Muscle of leg (tissue), 11 donors: ENCODE data around the gene ZNF70. TPM values are rescaled to one million over a fixed set of nuclear protein-coding genes. Genes with fewer than 3 reads are reported as not detected.

ENCODE experiments used
- DNase-seq: peaks from one replicate; pipeline ENCODE4 v3.0.0; 2013
- H3K27ac ChIP-seq: one replicate; pipeline ENCODE4 v1.5.1; 2013; ENCODE audit warnings: mild to moderate bottlenecking, low read length, control low read depth
- H3K27me3 ChIP-seq: one replicate; pipeline ENCODE4 v1.6.1; 2013; ENCODE audit warnings: low read length; ENCODE audit not compliant: control insufficient read depth, insufficient read depth
- H3K36me3 ChIP-seq: one replicate; pipeline ENCODE4 v1.6.1; 2013; ENCODE audit warnings: low read length; ENCODE audit not compliant: control insufficient read depth, insufficient read depth
- H3K4me1 ChIP-seq: one replicate; pipeline ENCODE4 v1.6.1; 2013; ENCODE audit warnings: low read length; ENCODE audit not compliant: control insufficient read depth, insufficient read depth
- H3K4me3 ChIP-seq: one replicate; pipeline ENCODE4 v1.5.1; 2013; ENCODE audit warnings: low read length, control low read depth
- H3K9me3 ChIP-seq: replicated peaks from 2 replicates; pipeline ENCODE4 v1.6.1; 2013; ENCODE audit warnings: low read depth, low read length; ENCODE audit not compliant: control insufficient read depth
- WGBS: methylation state at CpG from one replicate; pipeline ENCODE4 v1.1.5; 2013; ENCODE audit warnings: missing lambda C conversion rate; ENCODE audit not compliant: insufficient coverage; 5-methylcytosine and 5-hydroxymethylcytosine counted together
- polyA plus RNA-seq, 8 donors: library from polyadenylated mRNA; unstranded; fragments of 120-200 nt; gene quantifications; one replicate each; pipeline versions ENCODE4 v1.2.1 to v1.2.3, GENCODE V29; 2013; ENCODE audit warnings: inconsistent platforms in 1 of 8, low replicate concordance in 1 of 8; ENCODE audit not compliant: insufficient read length in 8 of 8, insufficient read depth in 1 of 8
- total RNA-seq: library from RNA; stranded (reverse); fragments of 120-200 nt; gene quantifications from one replicate; pipeline ENCODE4 v1.2.4, GENCODE V29; 2013

ZNF70 gene
- total and polyA plus RNA-seq, 9 donors, result 3.9 to 6.9 (median 5.1) TPM

DNA sequence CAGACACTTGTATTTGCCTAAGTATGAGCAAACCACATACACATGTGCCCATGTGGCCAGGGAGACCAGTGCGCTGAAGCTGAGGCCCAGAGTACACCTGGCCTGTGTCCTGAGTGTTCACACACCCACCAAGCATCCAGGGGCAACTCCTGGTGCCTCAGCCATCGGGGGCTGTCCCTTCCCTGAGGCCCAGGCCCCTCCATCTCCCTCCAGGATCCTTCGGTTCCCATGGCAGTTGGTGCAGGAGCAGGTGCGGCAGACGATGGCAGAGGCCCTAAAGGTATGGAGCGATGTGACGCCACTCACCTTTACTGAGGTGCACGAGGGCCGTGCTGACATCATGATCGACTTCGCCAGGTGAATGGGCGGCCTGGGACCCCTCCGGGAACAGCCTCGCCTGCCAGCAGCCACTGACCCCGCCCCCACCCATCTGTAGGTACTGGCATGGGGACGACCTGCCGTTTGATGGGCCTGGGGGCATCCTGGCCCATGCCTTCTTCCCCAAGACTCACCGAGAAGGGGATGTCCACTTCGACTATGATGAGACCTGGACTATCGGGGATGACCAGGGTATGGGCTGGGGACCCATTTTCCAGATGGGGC lies 29.3 kb upstream of the ZNF70 start:
- peaks cover 7% of the 10 kb centered on the region for H3K36me3 ChIP-seq
- H3K9me3 ChIP-seq, result no peaks in the 10 kb centered on the region
- WGBS, result 88% methylated on average over 19 of the region's 20 CpGs
- H3K27me3 ChIP-seq, result no peaks in the 10 kb centered on the region
- DNase-seq, result no peak
- peaks cover 34% of the 10 kb centered on the region for H3K4me1 ChIP-seq
- H3K27ac ChIP-seq, result no peak overlapping the region
- no peak overlapping the region for H3K4me3 ChIP-seq

DNA sequence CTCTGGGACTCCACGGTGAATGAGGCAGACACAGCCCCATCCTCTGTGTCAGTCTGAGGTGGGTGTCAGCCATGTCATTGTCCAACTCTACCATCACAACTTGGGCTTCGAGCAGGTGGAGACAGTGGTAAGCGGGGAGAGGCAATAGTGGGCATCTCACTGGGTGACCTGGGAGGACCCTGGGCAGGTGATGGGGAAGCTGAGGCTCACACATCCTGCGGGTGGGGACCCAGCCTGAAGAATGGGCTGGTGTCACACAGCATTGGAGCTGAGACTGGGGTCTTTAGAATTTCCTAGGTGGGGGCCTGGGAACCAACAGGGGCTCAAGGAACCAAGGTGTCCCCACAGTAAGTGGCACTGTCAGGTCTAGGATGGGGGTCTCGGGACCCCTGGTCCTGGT lies 28.8 kb upstream of the ZNF70 start:
- Histone ChIP-seq H3K36me3 (peaks cover 7% of the 10 kb centered on the region), H3K27ac (no peak overlapping the region), H3K9me3 (no peaks in the 10 kb centered on the region), H3K4me3 (no peak overlapping the region), H3K4me1 (peaks cover 39% of the 10 kb centered on the region), H3K27me3 (no peaks in the 10 kb centered on the region)
- no peak for DNase-seq
- 95% methylated on average over 5 of the region's 5 CpGs for WGBS

DNA sequence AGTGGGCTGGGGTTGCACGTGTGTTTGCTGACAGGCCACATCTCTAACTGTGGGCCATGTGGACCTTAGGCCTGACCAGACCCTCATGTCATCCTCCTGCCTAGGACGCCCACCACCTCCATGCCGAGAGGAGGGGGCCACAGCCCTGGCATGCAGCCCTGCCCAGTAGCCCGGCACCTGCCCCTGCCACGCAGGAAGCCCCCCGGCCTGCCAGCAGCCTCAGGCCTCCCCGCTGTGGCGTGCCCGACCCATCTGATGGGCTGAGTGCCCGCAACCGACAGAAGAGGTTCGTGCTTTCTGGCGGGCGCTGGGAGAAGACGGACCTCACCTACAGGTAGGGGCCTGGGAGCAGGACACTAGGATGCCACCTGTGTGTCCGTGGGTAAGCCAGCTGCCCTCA lies 28.2 kb upstream of the ZNF70 start:
- no peaks in the 10 kb centered on the region for H3K27me3 ChIP-seq

DNA sequence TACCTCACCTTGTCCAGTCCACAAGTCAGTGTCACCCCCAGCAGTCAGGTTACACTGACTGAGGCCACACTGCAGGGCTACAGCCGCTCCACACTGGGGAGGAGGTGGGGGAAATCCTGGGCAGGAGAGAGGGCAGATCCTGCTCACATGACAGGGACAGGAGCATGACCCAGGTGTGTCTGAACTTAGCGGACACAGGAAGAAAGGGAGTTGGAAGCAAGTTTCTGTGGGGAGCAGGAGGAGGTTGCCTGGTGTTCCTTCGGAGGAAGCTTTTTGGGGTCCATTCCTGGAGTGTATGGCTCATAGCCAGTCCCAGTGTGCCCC lies 27.6 kb upstream of the ZNF70 start:
- no peak for DNase-seq
- no peak overlapping the region for H3K27ac ChIP-seq
- H3K27me3 ChIP-seq, result no peaks in the 10 kb centered on the region
- 74% methylated on average over 2 of the region's 3 CpGs for WGBS
- H3K9me3 ChIP-seq, result no peaks in the 10 kb centered on the region
- peaks cover 50% of the 10 kb centered on the region for H3K4me1 ChIP-seq
- H3K36me3 ChIP-seq, result peaks cover 6% of the 10 kb centered on the region
- H3K4me3 ChIP-seq, result no peak overlapping the region

More for the DNA sequence above, 28.2 kb upstream of the ZNF70 start:
- Histone ChIP-seq H3K4me3 (no peak overlapping the region), H3K9me3 (no peaks in the 10 kb centered on the region), H3K4me1 (peaks cover 45% of the 10 kb centered on the region), H3K27ac (no peak overlapping the region), H3K36me3 (peaks cover 7% of the 10 kb centered on the region)
- DNase-seq, result no peak
- WGBS, result 85% methylated on average over 16 of the region's 16 CpGs

DNA sequence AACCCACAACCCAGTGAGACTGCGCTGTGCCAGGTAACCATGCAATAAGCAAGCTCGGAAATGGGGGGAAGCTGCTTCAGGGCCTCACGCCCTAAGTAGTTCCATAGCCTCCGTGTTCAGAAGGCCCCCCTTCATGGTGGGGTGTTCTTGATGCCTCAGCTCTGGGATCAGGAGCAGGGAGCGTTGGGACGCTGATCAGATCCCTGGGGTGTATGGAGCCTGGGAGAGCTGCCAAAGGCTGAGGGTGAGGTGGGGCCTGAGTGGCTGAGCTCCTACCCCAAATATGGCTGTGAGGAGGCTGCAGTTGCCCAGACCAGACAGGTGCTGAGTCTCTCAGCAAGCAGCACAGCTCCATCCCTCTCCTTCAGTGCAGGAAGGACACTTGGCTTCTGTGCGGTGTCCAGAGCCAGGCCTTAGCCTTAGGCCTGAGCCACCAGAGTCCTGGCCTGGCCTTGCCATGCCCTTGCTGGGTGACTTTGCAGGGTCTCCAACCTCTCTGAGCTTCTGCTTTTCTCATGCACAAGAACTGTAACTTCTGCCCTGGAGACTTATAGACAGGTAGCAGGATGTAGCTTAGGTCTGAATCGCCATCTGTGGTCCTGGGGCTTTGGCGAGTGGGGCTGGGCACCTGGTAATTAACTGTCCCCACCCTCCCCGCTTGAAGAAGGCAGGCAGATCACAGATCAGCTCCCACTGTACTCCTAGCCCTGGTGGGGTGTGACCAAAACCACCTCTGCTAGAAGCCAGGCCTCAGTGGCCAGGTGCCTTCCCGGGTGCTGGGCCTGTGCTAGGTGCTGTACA lies 27.1 kb upstream of the ZNF70 start:
- H3K27me3 ChIP-seq, result peaks cover 3% of the 10 kb centered on the region
- DNase-seq, result no peak
- H3K9me3 ChIP-seq, result no peaks in the 10 kb centered on the region
- H3K4me3 ChIP-seq, result no peak overlapping the region
- no peak overlapping the region for H3K27ac ChIP-seq
- H3K4me1 ChIP-seq, result peaks cover 56% of the 10 kb centered on the region
- WGBS, result 84% methylated on average over 7 of the region's 11 CpGs
- peaks cover 2% of the 10 kb centered on the region for H3K36me3 ChIP-seq

DNA sequence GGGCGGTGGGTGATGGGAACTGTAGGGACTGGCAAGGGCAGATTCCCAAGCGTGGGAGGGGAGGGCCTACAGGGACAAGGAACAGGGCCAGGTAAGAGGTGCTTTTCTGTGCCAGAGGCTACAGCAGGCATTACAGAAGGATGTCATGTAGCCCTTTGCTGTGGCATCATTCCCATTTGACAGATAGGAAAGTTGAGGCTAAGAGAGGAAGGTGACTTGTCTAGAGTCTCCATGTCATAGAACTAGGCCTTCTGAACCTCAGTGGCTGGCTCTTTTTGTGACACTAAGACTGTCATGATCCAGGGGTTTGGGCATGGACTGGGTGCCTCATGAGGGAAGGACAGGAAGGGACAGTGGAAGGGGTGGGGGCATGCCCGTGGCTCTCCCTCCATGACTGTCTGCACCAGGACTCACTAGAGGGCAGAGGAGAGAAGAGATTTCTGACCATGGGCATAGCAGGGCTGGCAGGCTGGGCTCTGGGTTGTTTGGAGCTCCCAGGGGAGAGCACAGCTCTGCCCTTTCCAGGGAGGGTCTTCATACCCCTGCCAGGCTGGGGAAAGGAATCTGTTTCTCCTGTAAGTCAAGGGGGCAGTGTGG lies 25.0 kb upstream of the ZNF70 start:
- H3K27me3 ChIP-seq, result peaks cover 6% of the 10 kb centered on the region
- no peak for DNase-seq
- no peaks in the 10 kb centered on the region for H3K36me3 ChIP-seq
- H3K4me1 ChIP-seq, result peaks cover 49% of the 10 kb centered on the region
- H3K4me3 ChIP-seq, result no peak overlapping the region
- H3K27ac ChIP-seq, result no peak overlapping the region
- no peaks in the 10 kb centered on the region for H3K9me3 ChIP-seq
- 90% methylated on average over 2 of the region's 3 CpGs for WGBS

DNA sequence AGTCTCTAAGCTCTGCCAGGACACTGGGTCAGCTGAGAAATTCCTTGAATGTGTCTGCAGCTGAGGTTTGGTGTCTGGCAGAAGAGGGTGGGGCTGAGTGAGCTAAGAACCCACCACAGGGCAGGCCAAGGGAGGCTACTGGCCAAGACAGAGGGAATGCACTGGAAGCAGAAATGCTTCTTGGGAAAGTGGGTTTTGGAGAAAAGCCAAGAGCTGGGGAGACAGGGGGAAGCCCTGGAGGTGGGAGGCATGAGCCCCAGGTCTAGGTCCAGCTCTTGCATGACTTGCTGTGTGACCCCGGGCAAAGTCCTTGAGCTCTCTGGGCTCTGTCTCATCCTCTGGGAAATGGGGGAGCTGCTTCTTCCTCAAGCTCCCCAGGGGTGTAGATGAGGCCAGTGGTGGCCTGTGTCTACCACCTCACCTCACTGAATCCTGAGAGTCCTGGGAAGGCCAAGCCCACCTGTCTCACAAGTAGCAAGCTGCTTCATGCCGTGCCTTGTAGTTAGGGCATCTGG lies 24.1 kb upstream of the ZNF70 start:
- Histone ChIP-seq H3K9me3 (no peaks in the 10 kb centered on the region), H3K36me3 (no peaks in the 10 kb centered on the region), H3K4me3 (no peak overlapping the region), H3K4me1 (peaks cover 43% of the 10 kb centered on the region), H3K27ac (no peak overlapping the region), H3K27me3 (peaks cover 6% of the 10 kb centered on the region)
- DNase-seq, result peak; percentile 41
- WGBS, result no CpG with 5 or more reads among the region's 2 CpGs

DNA sequence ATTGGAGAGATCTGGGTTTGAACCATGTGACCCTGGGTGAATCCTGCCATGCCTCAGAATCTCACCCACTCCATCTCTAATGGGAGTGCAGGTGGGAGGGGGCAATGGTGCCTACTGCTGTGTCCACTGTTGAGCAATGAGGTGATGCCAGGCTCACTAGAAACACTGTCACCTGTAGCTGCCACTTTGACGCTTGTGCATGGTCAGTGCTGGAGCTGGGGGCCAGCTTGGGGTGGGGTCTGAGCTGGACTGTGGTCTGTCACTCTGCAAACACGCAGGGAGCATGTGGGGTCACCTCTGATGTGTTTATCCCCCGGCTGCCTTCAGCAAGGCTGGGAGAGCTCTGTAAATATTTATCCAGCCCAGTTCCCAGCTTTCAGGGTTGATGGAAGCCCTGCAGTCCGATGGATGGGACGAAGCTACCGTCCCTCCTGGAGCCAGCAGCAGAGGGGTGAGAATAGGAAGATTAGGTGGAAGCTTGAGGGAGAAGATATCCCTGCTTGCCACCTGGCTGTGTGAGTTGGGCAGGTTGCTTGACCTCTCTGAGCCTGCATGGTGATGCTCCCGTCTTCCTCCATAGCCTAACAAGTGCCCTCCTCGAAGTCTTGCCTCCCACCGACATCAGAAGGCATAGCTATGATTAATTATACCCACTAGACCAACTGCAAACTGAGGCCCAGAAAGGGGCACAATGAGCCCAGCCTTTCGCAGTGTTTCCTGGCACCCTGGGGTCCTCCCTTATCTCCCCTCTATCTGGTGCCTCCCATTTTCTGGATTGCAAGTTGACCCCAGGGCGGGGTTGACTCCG lies 23.4 kb upstream of the ZNF70 start:
- H3K4me3 ChIP-seq, result no peak overlapping the region

DNA sequence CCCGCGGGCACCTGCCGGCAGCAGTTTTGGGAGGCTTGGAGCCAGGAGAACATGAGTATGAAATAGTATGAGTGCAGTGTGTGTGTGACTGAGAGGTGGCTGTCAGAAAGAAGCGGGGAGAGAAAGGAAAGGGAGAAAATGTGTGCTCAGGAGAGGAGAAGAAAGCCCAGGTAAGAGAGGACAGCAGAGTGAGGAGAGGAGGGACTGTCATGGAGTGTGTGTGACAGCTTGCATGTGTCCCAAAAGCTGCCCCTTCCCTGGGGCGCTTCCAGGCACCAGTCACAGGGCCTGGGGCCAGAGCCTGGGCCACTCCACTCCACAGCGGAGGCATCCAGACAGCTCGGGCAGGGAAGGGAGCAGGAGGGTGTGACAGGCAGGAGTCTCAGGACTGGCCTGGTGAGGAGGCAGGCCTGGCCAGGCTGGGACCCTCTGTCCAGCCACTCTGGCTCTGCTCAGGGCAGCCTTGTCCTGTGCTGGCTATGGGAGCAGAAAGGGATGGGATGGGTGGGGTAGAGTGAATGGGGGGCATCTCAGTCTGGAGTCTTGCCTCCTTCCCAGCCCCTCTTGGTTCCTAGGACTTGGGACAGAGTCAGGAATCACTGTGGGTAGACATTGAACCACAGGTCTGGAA lies 22.7 kb upstream of the ZNF70 start:
- Histone ChIP-seq H3K27me3 (peaks cover 6% of the 10 kb centered on the region), H3K9me3 (no peaks in the 10 kb centered on the region), H3K36me3 (no peaks in the 10 kb centered on the region), H3K4me3 (peak overlapping the region; percentile 47), H3K27ac (no peak overlapping the region), H3K4me1 (peaks cover 51% of the 10 kb centered on the region)
- 58% methylated on average over 7 of the region's 7 CpGs for WGBS
- DNase-seq, result no peak

More for the DNA sequence above, 23.4 kb upstream of the ZNF70 start:
- H3K9me3 ChIP-seq, result no peaks in the 10 kb centered on the region
- no peak overlapping the region for H3K27ac ChIP-seq
- no peaks in the 10 kb centered on the region for H3K36me3 ChIP-seq
- H3K27me3 ChIP-seq, result peaks cover 6% of the 10 kb centered on the region
- WGBS, result 63% methylated on average over 10 of the region's 12 CpGs
- DNase-seq, result no peak
- H3K4me1 ChIP-seq, result peaks cover 46% of the 10 kb centered on the region
